ENCODE data around the gene TRIB2. TPM values are rescaled to one million over a fixed set of nuclear protein-coding genes. Genes with fewer than 3 reads are reported as not detected.

TRIB2 gene
- total and polyA plus RNA-seq, 9 of the 15 experiments (the other 6 are each of a cell fraction or from before 2014, with no cell fraction given): 9.0 to 39.0 (median 26.3) TPM

- TF ChIP-seq ZBTB49 (CRISPR knock-in tag; IDR thresholded peaks at IDR 0.05; ENCODE audit: borderline replicate concordance) (no peak), PHB2 (IDR thresholded peaks at IDR 0.05; ENCODE audit: low read depth) (no peak), NKRF (IDR thresholded peaks at IDR 0.05; ENCODE audit: borderline replicate concordance) (no peak), ZNF57 (CRISPR knock-in tag; IDR thresholded peaks at IDR 0.05) (no peak), PTRF (tag; IDR thresholded peaks at IDR 0.05) (no peak), SLC30A9 (CRISPR knock-in tag; IDR thresholded peaks at IDR 0.05) (no peak), THRB (CRISPR knock-in tag; conservative IDR thresholded peaks at IDR 0.05) (no peak), CHD7 (IDR thresholded peaks at IDR 0.05; ENCODE audit: low read depth, low read length) (no peak), CBX1 (IDR thresholded peaks at IDR 0.05; ENCODE audit: low read depth) (no peak), POU5F1 (IDR thresholded peaks at IDR 0.05; ENCODE audit: borderline replicate concordance, low read depth, low read length, partially characterized antibody) (no peak)
These were observed 49.7 kb downstream of the TRIB2 start (continued) for GRCh38 chr2:12766421-12766879.
